Measurements from ENCODE around the gene MAPK1IP1L.
"Not testable (repeated sequence)": the region's sequence is repeated elsewhere in the genome, so short reads cannot be mapped to it uniquely, and the experiment has no call there.

Gene MAPK1IP1L

GRCh38 chr14:55026793-55027561 lies 24.5 kb upstream of the MAPK1IP1L start, which contains the start of the genes SOCS4 and WDHD1:
SOCS4 (plus strand) TSS chr14:55027236; CDS start chr14:55043042, 15,806 bp downstream.
WDHD1 (minus strand) TSS chr14:55027099; CDS start chr14:55026787, 312 bp downstream.
- Histone ChIP-seq H3K4me3 (peak within 1 kb of the TSS; percentile 78), H3K27ac (peak within 1 kb of the TSS; percentile 80 to 91)
- TF ChIP-seq CTCF (IDR thresholded peaks at IDR 0.05): no peak
- peak; percentile 97 for DNase-seq (ENCODE audit: low spot score)

- Histone ChIP-seq H3K27ac (no peak overlapping the region), H3K4me3 (peak overlapping the region; percentile 78)
- DNase-seq (ENCODE audit: low spot score): no peak
- TF ChIP-seq CTCF (IDR thresholded peaks at IDR 0.05): no peak
Observed at GRCh38 chr14:55028066-55028465, 23.4 kb upstream of the MAPK1IP1L start.

GRCh38 chr14:55028476-55028875 lies 23.0 kb upstream of the MAPK1IP1L start:
- Histone ChIP-seq H3K27ac (no peak overlapping the region), H3K4me3 (peak overlapping the region; percentile 78)
- no peak for TF ChIP-seq CTCF (IDR thresholded peaks at IDR 0.05)
- DNase-seq (ENCODE audit: low spot score): no peak

GRCh38 chr14:55031190-55031589 lies 20.3 kb upstream of the MAPK1IP1L start:
- no peak for DNase-seq (ENCODE audit: low spot score)
- H3K4me3 ChIP-seq: no peak overlapping the region
- H3K27ac ChIP-seq: no peak overlapping the region
- TF ChIP-seq CTCF (IDR thresholded peaks at IDR 0.05): no peak

GRCh38 chr14:55037995-55038394 lies 13.5 kb upstream of the MAPK1IP1L start:
- H3K4me3 ChIP-seq; DNase-seq (ENCODE audit: low spot score); H3K27ac ChIP-seq: not testable (repeated sequence)

GRCh38 chr14:55038708-55039107 lies 12.7 kb upstream of the MAPK1IP1L start:
- Histone ChIP-seq H3K27ac (no peak overlapping the region), H3K4me3 (no peak overlapping the region)
- no peak for TF ChIP-seq CTCF (IDR thresholded peaks at IDR 0.05)
- DNase-seq (ENCODE audit: low spot score): no peak

GRCh38 chr14:55043528-55043927 lies 7.9 kb upstream of the MAPK1IP1L start:
- DNase-seq (ENCODE audit: low spot score): no peak
- TF ChIP-seq CTCF (IDR thresholded peaks at IDR 0.05): no peak
- H3K27ac ChIP-seq: no peak overlapping the region
- H3K4me3 ChIP-seq: no peak overlapping the region
